Stimulated activated CD4-positive, alpha-beta T cell treated with anti-CD3 and anti-CD28 coated beads, Interleukin-2, amount 100 ng/mL, for 24 hours (primary cell): Measurements from ENCODE around the gene RINT1.

Experiments
- DNase-seq, 2 donors: peaks; one replicate each; pipeline ENCODE4 v3.0.0-alpha.2; 2020

Gene RINT1

DNA sequence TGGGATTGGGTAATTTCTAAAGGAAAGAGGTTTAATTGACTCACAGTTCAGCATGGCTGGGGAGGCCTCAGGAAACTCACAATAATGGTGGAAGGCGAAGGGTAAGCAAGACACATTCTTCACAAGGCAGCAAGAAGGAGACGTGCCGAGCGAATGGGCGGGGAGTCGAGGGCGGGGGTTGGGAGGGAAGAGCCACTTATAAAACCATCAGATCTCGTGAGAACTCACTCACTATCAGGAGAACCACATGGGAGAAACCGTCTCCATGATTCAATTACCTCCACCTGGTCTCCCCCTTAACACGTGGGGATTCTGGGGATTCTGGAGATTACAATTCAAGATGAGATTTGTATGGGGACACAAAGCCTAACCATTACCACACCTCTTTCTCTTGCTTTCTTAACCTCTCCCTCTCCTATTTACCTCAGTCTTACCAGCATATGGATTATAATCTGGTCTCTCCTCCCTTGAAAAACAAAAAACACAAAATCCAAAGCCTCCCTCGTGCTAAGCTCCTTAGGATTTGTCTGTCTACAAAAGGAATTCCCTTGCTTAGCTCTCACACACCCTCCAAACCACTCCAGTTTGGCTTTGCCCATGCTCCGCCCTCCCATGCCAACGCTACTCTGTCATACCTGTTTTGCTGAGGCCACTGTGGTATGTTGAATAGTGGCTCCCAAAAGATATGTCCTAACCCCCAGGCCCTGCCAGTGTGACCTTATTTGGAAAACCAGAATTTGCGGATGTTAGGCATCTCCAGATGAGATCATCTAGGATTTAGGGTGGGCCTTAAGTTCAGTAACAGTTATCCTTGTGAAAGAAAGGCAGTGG is 68.9 kb downstream of the RINT1 start:
- DNase-seq, result no peak

DNA sequence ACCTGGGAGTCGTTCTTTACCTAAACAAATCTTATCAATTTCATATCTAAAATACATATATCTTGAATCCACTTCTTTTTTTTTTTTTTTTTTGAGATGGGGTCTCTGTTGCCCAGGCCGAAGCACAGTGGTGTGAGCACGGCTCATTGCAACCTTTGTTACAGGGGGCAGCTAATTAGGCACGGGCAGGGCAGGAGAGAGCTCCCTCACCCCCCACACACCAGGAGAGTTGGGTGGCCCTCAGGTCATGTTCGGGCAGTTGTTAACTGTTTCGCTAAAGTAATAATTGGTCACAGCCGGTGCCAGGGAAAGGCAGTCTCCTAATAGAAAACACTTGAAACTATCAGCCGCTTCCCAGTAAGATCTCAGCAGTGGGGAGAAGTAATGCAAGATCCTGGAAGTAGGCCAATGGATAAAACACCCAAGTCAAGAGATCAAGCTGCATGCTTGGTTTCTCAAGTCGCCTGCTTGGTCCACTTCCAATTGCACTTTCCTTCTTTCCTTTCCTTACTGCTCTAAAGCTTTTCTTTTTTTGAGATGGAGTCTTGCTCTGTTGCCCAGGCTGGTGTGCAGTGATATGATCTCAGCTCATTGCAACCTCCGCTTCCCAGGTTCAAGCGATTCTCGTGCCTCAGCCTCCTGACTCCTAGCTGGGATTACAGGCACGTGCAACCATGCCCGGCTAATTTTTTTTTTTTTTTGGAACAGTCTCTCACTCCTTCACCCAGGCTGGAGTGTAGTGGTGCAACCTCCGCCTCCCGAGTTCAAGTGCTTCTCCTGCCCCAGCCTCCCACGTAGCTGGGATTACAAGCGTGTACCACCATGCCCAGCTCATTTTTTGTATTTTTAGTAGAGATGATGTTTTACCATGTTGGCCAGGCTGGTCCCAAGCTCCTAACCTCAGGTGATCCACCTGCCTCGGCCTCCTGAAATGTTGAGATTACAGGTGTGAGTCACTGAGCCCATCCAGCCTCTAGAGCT is 70.6 kb downstream of the RINT1 start:
- no peak for DNase-seq

GRCh38 chr7:105610165-105610930 is 78.3 kb downstream of the RINT1 start:
- no peak for DNase-seq

DNA sequence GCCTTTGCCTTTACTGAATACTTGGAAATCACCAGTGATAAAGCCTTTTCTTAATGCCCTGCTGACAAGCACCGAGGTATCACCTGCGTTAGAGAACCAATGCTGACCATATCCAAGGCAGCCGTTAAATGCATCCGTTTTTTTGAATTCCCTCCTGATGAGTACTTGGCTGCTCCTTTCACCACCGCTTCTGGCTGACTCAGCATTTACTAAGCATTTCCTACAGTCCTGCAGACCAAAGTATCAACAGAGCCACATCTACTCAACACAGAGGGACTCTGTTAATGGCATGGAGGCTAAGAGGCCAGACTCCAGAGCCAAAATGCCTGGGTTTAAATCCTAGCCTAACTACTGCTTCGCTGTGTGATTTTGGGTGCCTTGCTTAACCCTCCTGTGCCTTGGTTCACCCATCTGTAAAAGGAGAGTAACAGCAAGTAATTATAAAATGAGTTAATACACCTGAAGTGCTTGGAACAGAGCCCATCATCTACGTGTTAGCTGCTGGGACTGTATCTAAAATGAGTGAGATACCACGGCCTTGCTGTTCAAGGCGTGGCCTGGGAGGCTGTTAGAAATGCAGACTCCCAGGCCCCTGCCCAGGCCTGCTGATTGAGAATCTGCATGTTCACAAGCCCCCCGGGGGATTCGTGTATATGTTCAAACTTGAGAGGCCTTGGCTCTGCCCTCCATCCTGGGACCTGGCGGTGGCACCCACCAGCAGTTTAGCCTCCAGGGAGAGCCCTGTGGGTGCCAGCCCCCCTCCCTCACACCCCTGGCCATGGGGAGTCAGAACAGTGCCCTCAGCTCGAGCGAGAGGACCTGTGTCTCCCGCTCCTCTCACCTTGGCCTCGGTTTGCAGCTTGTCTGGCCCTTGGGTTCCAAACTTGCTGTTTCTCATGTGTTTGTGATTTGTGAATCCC is 80.1 kb downstream of the RINT1 start:
- DNase-seq, result no peak

GRCh38 chr7:105612806-105613205 is 80.8 kb downstream of the RINT1 start:
- no peak for DNase-seq

DNA sequence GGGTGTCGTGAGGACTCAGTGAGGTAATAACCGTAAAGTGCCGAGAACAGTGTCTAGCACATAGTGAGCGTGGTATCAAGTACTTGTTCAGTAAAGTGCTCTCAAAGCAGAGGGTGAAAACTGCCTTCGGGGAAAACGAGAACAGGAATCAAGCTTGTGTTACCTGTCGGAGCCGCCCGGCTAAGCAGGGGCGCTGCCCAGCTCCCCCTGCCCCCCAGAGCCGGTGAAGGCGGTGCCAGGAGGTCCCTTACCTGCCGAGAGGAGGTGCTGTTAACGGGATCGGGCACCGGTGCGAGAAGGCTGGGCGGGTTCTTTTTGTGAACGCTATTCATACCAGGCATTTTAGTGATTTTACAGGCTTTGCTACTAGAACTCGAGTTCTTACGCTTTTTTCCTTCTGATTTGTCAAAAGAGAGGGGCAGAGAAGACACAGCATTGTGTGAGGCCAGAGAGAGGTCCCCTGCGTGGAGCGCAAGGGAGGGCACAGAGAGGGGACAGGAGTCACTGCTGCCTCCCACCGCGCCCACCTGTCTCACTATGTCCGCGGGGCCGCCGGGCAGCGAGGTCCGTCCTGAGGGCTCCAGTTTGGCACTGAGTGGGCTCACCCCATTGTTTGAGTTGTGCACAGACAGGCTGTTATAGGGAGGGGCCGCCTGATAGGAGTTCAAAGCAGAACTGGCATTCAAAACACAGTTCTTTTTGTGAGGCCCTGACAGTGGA is 81.8 kb downstream of the RINT1 start:
- DNase-seq, result no peak

- no peak for DNase-seq
Measured at GRCh38 chr7:105614341-105614840, 82.4 kb downstream of the RINT1 start.
